ENCODE data around the gene KCNK3.
A peak's percentile ranks its signal among the peaks of the same experiment; 100 is the strongest.

DNA sequence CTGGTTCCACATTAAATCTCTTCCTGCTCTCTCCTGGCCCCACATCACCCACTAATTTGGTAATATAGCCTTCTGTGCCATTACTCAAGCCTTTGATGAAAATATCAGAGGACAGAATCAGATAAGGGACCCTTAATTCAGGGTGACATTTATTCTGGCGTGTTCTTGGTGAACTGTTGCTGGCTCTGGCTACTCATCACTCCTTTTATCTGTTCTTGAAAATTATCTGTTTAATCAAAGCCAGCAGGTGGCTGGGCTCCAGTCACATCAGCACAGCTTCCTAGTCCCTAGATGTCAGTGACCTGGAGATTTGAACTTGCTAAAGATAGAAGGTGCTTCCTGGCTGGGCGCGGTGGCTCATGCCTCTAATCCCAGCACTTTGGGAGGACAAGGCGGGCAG lies 44.7 kb downstream of the KCNK3 start:
- peak; percentile 91 for TF ChIP-seq GATA2 (IDR thresholded peaks at IDR 0.05; ENCODE audit: low read depth, low read length)
- no peak; the same call in 1 of the 2 replicates for TF ChIP-seq GATA3 (IDR thresholded peaks at IDR 0.05; ENCODE audit: low read depth, low read length)

Measured in SH-SY5Y (cell line).